ENCODE measurements around the gene ALG14.

The ALG14 gene

DNA sequence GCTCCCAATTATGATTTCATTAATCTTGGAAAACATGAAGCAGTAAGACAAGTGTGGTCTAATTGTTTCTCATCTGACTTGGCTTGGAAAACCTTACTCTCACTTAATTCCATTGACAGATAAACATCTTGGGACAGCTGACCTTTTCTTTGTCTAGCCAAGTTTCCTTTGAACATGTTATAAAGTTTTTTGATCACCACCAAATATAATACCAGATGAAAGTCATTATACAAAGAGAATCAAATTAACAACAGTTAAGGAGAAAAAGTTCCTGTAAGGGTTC lies 50.2 kb downstream of the ALG14 start:
- H3K9me3 ChIP-seq (ENCODE audit: control insufficient read depth, insufficient read depth, low read depth, low read length), result no peaks in the 10 kb centered on the region
- peaks cover 0 to 10% of the 10 kb centered on the region in 2 experiments; a peak in 2 of 3 replicates for H3K36me3 ChIP-seq (ENCODE audit: control insufficient read depth in 2 of 2, insufficient read depth in 1 of 2, low read length in 2 of 2)
- ChIA-PET POLR2A (no interaction called here), CTCF (interaction anchor here (1.3 to 1.7 kb wide), 2 partner anchors 168 kb away, joined by 4 read pairs; no protein-coding TSS in a partner anchor)
- H3K4me1 ChIP-seq (ENCODE audit: control insufficient read depth, insufficient read depth, low read length), result 0 out of 2 replicates have a peak, but pooled peaks cover 4% of the 10 kb centered on the region
- no peak overlapping the region for H3K4me3 ChIP-seq (ENCODE audit: low read depth, low read length)
- no peak overlapping the region for H3K27ac ChIP-seq (ENCODE audit: extremely low read depth, low read depth, low read length)
- no peak for TF ChIP-seq ZBTB20 (tag by site-specific recombination; IDR thresholded peaks at IDR 0.05)
- TF ChIP-seq, protein P1, sequence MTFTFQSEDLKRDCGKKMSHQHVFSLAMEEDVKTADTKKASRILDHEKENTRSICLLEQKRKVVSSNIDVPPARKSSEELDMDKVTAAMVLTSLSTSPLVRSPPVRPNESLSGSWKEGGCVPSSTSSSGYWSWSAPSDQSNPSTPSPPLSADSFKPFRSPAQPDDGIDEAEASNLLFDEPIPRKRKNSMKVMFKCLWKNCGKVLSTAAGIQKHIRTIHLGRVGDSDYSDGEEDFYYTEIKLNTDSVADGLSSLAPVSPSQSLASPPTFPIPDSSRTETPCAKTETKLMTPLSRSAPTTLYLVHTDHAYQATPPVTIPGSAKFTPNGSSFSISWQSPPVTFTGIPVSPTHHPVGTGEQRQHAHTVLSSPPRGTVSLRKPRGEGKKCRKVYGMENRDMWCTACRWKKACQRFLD (tag by site-specific recombination; IDR thresholded peaks at IDR 0.05), result no peak
- TF ChIP-seq REPIN1 (tag by site-specific recombination; IDR thresholded peaks at IDR 0.05; ENCODE audit: low read depth), result no peak
- TF ChIP-seq, protein P2, sequence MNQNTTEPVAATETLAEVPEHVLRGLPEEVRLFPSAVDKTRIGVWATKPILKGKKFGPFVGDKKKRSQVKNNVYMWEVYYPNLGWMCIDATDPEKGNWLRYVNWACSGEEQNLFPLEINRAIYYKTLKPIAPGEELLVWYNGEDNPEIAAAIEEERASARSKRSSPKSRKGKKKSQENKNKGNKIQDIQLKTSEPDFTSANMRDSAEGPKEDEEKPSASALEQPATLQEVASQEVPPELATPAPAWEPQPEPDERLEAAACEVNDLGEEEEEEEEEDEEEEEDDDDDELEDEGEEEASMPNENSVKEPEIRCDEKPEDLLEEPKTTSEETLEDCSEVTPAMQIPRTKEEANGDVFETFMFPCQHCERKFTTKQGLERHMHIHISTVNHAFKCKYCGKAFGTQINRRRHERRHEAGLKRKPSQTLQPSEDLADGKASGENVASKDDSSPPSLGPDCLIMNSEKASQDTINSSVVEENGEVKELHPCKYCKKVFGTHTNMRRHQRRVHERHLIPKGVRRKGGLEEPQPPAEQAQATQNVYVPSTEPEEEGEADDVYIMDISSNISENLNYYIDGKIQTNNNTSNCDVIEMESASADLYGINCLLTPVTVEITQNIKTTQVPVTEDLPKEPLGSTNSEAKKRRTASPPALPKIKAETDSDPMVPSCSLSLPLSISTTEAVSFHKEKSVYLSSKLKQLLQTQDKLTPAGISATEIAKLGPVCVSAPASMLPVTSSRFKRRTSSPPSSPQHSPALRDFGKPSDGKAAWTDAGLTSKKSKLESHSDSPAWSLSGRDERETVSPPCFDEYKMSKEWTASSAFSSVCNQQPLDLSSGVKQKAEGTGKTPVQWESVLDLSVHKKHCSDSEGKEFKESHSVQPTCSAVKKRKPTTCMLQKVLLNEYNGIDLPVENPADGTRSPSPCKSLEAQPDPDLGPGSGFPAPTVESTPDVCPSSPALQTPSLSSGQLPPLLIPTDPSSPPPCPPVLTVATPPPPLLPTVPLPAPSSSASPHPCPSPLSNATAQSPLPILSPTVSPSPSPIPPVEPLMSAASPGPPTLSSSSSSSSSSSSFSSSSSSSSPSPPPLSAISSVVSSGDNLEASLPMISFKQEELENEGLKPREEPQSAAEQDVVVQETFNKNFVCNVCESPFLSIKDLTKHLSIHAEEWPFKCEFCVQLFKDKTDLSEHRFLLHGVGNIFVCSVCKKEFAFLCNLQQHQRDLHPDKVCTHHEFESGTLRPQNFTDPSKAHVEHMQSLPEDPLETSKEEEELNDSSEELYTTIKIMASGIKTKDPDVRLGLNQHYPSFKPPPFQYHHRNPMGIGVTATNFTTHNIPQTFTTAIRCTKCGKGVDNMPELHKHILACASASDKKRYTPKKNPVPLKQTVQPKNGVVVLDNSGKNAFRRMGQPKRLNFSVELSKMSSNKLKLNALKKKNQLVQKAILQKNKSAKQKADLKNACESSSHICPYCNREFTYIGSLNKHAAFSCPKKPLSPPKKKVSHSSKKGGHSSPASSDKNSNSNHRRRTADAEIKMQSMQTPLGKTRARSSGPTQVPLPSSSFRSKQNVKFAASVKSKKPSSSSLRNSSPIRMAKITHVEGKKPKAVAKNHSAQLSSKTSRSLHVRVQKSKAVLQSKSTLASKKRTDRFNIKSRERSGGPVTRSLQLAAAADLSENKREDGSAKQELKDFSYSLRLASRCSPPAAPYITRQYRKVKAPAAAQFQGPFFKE (tag by site-specific recombination; IDR thresholded peaks at IDR 0.05; ENCODE audit: borderline replicate concordance), result no peak
- TF ChIP-seq ZNF155 (tag by site-specific recombination; IDR thresholded peaks at IDR 0.05), result no peak
- no peak for TF ChIP-seq ZNF416 (tag by site-specific recombination; IDR thresholded peaks at IDR 0.05)

DNA sequence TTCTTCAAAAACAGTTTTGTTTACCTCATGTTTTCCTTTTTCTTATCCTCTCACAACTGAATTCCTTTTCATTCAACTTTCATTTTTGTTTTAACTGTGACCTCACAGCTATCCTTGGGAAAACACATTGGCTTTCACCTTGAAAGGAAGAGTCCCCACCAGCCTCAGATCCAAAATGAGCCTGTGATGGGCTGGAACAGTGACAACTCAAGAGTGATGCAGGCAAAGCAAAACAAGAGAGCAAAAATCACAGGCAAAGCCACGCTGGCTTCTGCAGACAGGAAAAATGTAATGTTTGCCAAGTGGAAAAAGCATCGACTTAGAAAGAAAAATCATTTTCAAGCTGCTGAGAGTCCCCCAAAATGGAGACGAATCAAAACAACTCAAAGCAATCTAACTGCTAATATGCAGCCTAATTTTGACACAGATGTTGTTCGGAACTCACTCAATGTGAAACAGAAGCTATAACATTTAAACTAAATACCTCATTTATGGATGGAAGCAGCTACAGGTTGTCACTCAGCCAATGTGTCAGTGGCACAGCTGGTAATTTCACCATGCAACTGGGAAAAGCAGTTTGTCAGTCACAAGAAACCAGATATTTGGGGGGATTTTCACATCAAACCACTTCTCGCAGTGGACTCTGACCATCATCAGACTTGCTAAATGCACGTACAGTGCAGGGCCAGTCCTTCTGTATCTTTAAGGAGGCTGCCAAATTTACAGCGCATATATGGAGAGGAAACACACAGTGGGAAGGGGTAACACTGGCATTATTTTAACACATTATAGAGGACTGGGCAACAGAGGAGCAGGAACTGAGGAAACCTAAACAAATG lies 50.7 kb downstream of the ALG14 start:
- Histone ChIP-seq H3K27ac (ENCODE audit: extremely low read depth, low read depth, low read length) (no peak overlapping the region), H3K4me1 (ENCODE audit: control insufficient read depth, insufficient read depth, low read length) (0 out of 2 replicates have a peak, but pooled peaks cover 4% of the 10 kb centered on the region), H3K9me3 (ENCODE audit: control insufficient read depth, insufficient read depth, low read depth, low read length) (no peaks in the 10 kb centered on the region), H3K36me3 (ENCODE audit: control insufficient read depth in 2 of 2, insufficient read depth in 1 of 2, low read length in 2 of 2) (peaks cover 0 to 9% of the 10 kb centered on the region in 2 experiments; a peak in 2 of 3 replicates), H3K4me3 (ENCODE audit: low read depth, low read length) (no peak overlapping the region)
- TF ChIP-seq ZNF174 (tag by site-specific recombination; IDR thresholded peaks at IDR 0.05), result no peak
- peak; percentile 74 for TF ChIP-seq SCRT2 (tag by site-specific recombination; IDR thresholded peaks at IDR 0.05)
- peak; percentile 82 for TF ChIP-seq PRDM1 (tag by site-specific recombination; IDR thresholded peaks at IDR 0.05)
- CTCF ChIA-PET, result interaction anchor here (0.7 to 1.3 kb wide), 2 partner anchors 94 to 167 kb away, joined by 3 to 4 read pairs; no protein-coding TSS in a partner anchor
- POLR2A ChIA-PET, result no interaction called here

DNA sequence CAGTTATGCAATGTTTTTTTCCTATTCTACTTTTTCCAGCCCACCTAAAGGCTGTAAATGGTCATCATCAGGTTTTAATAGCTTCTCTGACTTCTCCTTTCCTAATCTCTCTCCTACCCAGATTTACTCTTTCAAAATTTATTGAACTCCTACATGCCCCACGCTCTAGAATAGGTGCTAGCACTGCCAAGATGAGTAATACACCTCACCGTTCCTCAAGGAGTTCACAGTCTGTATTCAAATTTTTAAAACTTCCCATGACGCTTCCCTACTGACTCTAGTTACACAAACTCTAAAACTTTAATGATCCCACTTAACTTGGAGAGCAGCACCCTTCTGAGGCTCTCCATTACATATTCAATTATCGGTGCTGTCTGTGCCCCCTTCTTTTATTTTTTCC lies 51.6 kb downstream of the ALG14 start:
- Histone ChIP-seq H3K4me1 (ENCODE audit: control insufficient read depth, insufficient read depth, low read length) (0 out of 2 replicates have a peak, but pooled peaks cover 4% of the 10 kb centered on the region), H3K36me3 (ENCODE audit: control insufficient read depth in 2 of 2, insufficient read depth in 1 of 2, low read length in 2 of 2) (peaks cover 0 to 3% of the 10 kb centered on the region in 2 experiments; a peak in 2 of 3 replicates), H3K9me3 (ENCODE audit: control insufficient read depth, insufficient read depth, low read depth, low read length) (no peaks in the 10 kb centered on the region), H3K4me3 (ENCODE audit: low read depth, low read length) (no peak overlapping the region), H3K27ac (ENCODE audit: extremely low read depth, low read depth, low read length) (no peak overlapping the region)
- POLR2A ChIA-PET, result no interaction called here
- CTCF ChIA-PET, result interaction anchor here (0.7 to 1.3 kb wide), 3 partner anchors 20 to 166 kb away, joined by 3 to 4 read pairs (median 3); no protein-coding TSS in a partner anchor
- TF ChIP-seq, protein P3, sequence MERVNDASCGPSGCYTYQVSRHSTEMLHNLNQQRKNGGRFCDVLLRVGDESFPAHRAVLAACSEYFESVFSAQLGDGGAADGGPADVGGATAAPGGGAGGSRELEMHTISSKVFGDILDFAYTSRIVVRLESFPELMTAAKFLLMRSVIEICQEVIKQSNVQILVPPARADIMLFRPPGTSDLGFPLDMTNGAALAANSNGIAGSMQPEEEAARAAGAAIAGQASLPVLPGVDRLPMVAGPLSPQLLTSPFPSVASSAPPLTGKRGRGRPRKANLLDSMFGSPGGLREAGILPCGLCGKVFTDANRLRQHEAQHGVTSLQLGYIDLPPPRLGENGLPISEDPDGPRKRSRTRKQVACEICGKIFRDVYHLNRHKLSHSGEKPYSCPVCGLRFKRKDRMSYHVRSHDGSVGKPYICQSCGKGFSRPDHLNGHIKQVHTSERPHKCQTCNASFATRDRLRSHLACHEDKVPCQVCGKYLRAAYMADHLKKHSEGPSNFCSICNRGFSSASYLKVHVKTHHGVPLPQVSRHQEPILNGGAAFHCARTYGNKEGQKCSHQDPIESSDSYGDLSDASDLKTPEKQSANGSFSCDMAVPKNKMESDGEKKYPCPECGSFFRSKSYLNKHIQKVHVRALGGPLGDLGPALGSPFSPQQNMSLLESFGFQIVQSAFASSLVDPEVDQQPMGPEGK (tag by site-specific recombination; IDR thresholded peaks at IDR 0.05), result no peak
- TF ChIP-seq ZNF169 (tag by site-specific recombination; IDR thresholded peaks at IDR 0.05), result no peak
- TF ChIP-seq ZFP3 (tag by site-specific recombination; IDR thresholded peaks at IDR 0.05; ENCODE audit: low read depth), result peak; percentile 62; the same call in 1 of the 2 replicates
- no peak for TF ChIP-seq GLI2 (tag by site-specific recombination; IDR thresholded peaks at IDR 0.05; ENCODE audit: borderline replicate concordance, low read depth)
- TF ChIP-seq, protein P4, sequence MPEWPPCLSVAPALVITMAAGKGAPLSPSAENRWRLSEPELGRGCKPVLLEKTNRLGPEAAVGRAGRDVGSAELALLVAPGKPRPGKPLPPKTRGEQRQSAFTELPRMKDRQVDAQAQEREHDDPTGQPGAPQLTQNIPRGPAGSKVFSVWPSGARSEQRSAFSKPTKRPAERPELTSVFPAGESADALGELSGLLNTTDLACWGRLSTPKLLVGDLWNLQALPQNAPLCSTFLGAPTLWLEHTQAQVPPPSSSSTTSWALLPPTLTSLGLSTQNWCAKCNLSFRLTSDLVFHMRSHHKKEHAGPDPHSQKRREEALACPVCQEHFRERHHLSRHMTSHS (tag by site-specific recombination; IDR thresholded peaks at IDR 0.05), result no peak
- no peak for TF ChIP-seq SETDB1 (IDR thresholded peaks at IDR 0.05; ENCODE audit: insufficient read length, low read length)
- peak; percentile 77 for TF ChIP-seq ZFHX2 (tag by site-specific recombination; conservative IDR thresholded peaks at IDR 0.05)
- TF ChIP-seq, protein P5, sequence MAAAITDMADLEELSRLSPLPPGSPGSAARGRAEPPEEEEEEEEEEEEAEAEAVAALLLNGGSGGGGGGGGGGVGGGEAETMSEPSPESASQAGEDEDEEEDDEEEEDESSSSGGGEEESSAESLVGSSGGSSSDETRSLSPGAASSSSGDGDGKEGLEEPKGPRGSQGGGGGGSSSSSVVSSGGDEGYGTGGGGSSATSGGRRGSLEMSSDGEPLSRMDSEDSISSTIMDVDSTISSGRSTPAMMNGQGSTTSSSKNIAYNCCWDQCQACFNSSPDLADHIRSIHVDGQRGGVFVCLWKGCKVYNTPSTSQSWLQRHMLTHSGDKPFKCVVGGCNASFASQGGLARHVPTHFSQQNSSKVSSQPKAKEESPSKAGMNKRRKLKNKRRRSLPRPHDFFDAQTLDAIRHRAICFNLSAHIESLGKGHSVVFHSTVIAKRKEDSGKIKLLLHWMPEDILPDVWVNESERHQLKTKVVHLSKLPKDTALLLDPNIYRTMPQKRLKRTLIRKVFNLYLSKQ (tag by site-specific recombination; IDR thresholded peaks at IDR 0.05; ENCODE audit: borderline replicate concordance), result no peak
- no peak for TF ChIP-seq ZBTB21 (tag by site-specific recombination; IDR thresholded peaks at IDR 0.05)
- peak; percentile 82 for TF ChIP-seq EGR2 (tag by site-specific recombination; IDR thresholded peaks at IDR 0.05; ENCODE audit: low read depth)

Measured in HEK293 (cell line).